ENCODE results near the gene FRMD8.
"Not testable (repeated sequence)": the region's sequence is repeated elsewhere in the genome, so short reads cannot be mapped to it uniquely, and the experiment has no call there.

The FRMD8 gene

DNA sequence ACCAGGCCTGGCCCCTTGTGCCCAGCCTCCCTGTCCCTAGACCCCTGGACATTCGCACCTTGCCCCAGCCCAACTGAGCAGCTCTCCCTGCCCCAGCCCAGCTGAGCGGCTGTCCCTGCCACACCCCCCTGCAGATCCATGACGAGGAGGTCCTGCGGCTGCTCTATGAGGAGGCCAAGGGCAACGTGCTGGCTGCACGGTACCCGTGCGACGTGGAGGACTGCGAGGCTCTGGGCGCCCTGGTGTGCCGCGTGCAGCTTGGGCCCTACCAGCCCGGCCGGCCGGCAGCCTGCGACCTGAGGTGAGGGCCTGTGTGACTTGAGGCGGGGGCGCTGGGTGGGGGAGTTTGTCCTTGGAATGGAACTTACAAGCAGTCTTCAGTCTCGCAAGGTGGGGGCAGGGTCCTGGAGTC is 7.7 kb downstream of the FRMD8 start:
- no peak for DNase-seq

DNA sequence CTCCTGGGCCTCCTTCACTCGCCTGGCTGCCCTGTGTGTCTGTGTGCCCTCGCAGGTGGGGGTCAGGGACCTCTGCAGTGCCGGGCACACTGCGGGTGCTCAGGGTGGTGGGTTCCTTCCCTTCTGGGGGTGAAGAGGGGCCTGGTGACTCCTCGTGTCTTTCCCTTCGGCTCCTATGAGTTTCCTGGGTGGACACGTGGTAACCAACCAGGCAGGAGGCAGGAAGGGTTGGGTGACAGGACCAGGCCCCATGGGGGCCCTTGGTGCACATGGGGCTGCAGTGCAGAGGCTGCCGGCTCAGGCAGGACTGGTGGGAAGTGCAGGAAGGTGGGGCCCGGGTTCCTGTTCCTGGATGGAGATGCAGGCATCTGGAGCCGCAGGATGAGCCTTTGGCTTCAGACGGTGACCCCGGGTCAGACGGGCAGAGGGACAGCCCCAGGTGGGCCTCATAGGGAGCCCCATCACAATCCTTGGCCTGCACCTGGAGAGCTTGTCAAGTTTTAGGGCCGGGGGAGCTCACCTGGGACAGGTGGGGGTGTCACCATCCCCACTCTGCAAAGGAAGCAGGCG is 9.6 kb downstream of the FRMD8 start:
- DNase-seq, result no peak

DNA sequence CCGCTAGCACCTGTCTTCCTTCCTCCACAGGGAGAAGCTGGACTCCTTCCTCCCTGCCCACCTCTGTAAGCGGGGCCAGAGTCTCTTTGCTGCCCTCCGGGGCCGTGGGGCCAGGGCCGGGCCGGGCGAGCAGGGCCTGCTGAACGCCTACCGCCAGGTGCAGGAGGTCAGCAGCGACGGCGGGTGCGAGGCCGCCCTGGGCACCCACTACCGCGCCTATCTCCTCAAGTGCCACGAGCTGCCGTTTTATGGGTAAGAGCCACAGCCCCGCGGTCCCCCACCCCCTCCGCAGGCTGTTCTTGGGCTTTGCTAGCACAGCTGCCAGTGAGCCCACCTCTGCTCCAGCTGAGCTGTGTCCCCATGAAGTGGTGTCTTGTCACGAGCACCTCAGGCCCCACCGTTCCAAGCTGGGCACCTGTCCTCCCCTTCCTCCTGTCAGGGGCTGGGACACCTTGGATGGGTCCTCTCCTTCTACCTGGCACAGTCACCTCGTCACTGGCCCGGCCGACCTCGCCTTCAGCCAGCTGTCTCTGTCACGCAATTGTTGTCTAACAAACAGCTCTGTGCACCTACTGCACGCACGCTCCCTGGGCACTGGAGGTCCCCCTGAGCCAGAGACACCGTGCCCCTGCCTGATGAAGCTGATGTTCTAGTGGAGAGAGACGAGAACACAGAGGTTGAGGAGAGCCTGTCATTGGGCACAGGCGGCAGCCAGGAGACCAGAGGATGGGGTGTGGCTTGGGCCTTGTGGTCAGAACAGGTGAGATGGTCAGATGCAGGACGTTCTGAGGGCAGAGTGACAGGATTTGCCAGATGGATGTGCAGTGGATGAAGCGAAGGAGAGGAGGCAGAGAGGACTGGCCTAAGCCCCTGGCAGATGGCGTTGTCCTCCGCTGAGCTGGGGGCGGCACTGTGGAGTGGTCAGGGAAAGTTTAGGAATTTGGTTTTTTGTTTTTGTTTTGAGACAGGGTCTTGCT is 10.6 kb downstream of the FRMD8 start:
- no peak for DNase-seq

DNA sequence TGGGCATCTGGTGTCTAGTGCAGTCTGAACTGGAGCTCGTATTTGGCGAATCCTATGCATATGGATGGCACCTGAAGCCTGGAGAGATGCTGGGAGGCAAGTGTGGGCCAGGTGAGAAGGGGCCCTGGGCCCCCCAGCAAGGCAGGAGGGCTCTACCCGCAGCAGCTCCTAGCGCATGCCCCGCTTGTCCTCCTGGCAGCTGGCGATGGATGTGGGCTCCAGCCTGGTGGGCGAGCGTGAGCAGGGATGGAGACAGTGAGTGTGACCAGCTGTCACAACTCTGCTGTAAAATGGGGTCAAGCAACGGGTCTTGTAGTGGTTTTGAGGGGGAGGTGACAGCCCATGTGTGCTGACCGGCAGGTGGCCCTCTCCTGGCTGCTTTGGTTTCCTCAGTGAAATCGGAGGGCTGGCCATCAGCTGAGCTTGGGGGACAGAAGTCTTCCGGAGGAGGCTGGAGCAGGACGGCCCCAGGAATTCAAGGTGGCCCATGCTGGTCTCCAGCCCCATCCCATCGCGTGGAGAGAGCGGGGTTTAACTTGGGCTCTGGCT is 12.0 kb downstream of the FRMD8 start:
- no peak for DNase-seq

DNA sequence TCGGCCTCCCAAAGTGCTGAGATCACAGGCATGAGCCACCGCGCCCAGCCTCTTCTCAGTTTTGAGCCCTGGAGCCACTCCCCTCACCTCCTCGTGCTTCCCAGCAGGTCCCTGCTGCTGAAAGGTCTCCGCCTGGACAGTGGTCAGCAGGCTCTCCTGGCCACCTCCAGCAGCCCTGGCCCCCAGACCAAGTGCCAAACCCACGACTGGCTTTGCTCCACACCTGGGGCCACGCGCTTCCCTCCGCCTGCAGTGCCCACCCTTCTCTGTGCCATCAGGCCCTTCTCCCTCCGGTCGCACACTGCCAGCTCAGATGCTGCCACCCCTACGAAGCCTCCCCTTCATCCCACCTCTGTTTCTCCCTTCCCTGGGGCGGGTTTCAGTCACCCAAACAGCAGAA is 12.8 kb downstream of the FRMD8 start:
- DNase-seq, result no peak

DNA sequence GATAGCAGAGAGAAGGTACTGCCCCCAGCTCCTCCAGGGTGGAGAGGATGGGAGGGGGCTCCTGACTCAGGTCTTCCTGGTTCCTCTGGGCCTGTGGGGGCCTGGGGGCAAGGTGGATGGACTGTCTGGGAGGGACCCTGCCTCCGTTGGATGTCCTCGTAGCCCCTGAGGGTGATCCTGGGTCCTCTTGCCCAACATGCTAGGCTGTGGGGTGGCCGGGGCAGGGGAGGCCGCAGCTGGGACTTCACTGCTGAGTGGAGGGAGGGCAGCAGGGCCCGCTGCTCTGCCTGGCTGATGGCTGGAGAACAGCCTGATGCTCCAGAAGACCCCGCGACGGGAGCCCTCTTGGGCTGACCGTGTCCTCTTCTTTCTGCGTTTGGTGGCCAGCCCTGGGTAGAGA is 13.4 kb downstream of the FRMD8 start:
- no peak for DNase-seq

DNA sequence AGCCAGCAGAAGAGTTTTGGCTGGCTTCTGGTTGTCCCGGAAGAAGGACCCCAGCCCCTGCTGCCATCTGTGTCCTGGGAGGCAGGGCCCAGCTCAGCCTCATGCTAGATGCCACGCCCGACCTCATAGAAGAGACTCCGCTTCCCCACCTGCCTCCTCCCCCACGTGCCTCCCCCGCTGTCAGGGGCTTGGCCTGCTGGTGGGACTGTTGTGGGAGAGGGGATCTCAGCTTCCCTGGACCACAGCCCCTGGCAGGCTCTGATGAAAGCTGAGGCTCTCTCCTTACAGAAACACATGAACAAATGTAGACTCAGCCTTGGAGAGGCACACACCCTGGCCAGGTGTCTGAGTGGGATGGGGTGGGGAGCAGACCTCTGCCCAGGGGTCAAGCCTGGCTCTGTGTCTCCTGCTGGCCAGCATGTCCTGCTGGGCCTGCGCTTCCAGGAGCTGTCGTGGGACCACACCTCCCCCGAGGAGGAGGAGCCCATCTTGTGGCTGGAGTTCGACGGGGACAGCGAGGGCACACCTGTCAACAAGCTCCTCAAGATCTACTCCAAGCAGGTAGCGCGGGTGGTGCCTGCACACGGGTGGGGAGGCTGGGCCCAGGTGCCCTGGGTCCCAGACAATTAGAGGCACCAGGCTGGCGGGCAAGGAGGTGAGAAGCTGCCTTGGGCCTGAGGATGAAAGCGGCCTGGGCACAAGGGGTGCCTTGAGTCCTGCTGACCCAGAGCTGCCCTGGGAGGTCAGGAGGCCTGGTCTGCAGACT is 14.1 kb downstream of the FRMD8 start:
- DNase-seq, result no peak

DNA sequence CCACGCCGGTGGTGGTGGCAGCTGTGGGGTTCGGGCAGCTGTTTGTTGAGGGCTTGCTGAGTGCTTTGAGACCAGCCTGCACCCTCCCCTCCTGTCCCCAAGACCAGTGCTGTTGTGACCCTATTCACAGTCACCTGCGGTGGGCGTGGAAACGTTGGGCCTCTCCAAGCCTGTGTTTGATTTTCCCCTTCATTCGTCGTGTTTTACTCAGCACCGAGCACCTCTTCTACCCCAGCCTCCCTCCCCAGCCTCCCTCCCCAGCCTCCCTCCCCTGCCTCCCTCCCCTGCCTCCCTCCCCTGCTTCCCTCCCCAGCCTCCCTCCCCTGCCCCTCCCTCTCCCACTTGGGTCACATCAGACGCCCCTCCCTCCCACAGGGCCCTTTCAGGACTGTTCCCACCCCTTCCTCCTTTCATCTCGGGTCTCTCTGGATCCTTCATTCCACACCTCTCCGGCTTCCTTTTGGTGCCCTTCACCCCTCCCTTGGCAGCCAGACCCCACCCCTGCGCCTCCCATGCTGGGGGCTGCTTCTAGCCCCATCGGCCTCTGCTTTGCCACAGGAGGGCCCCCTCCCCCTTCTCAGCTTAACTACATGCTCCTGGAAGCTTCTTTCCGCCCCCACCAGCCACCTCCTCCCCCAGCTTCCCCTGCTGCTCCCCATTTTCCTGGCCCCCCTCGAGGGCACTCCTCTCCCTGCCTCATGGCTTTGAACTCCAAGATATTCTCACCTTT is 14.8 kb downstream of the FRMD8 start:
- DNase-seq, result no peak

DNA sequence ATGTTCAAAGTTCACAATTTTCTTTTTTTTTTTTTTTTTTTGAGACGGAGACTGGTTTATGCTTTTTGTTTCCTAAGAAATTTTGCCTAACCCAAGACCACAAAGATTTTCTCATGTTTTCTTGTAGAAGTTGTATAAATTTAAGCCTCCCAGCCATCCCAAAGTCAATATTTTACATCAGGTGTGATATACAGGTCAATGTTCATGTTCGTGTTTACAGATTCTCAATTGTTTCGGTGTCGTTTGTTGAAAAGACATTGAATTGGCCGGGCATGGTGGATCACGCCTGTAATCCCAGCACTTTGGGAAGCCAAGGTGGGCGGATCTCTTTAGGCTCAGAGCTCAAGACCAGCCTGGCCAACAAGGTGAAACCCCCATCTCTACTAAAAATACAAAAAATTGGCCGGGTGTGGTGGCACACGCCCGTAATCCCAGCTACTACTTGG is 15.4 kb downstream of the FRMD8 start:
- DNase-seq, result no peak

DNA sequence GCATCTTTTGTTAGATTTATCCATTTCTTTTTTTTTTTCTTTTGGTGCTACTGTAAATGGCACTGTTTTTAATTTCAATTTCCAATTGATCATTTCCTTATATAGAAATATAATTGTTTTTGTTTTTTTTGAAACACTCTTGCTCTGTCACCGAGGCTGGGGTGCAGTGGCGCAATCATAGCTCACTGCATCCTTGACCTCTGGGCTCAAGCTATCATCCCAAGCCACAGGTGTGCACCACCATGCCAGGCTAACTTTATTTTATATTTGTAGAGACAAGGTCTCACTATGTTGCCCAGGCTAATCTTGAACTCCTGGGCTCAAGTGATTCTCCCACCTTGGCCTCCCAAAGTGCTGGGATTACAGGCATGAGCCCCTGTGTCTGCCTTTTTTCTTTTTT is 16.4 kb downstream of the FRMD8 start:
- no peak for DNase-seq

DNA sequence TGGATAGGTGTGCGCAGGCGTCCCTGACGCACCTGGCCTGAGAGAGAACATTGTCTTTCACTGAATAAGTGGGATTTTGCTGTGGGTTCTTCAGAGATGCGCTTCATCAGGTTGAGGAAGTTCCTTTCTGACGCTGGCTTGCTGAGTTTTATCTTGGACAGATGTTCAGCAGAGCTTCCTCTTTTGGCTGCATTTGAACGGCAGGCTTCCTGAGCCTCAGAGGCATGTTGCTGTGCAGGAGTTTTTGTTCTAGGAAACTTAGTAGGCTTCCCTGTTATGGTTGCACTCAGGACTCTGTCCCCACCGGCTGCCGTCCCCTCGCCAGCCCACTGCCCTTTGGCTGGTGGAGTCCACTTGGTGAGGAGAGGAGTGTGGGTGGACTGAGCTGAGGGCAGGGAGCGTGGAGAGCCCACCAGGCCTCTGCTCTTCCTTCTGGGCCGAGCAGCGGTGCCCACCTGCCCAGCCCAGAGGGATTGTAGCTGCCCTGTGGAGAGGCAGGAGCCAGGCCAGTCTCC is 17.2 kb downstream of the FRMD8 start:
- no peak for DNase-seq

DNA sequence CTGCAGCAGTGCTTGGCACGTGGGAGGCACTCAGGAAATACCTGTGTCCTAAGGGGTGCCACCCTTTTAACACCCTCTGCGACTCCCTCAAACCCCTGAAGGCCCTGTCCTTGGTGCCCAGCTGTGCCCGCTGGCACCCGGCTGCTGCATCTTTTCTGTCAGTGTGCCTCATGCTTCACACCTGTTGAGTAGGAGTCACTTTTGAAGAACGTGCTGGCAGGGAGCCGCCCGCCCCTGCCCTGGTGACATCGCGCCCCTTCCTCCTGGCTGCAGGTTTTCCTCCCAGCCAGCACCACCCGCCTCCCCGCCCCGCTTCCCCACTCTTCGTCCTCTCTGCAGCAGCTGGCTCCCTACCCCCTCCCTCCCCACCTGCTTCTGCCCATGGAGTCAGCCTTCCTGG is 17.8 kb downstream of the FRMD8 start:
- no peak for DNase-seq

DNA sequence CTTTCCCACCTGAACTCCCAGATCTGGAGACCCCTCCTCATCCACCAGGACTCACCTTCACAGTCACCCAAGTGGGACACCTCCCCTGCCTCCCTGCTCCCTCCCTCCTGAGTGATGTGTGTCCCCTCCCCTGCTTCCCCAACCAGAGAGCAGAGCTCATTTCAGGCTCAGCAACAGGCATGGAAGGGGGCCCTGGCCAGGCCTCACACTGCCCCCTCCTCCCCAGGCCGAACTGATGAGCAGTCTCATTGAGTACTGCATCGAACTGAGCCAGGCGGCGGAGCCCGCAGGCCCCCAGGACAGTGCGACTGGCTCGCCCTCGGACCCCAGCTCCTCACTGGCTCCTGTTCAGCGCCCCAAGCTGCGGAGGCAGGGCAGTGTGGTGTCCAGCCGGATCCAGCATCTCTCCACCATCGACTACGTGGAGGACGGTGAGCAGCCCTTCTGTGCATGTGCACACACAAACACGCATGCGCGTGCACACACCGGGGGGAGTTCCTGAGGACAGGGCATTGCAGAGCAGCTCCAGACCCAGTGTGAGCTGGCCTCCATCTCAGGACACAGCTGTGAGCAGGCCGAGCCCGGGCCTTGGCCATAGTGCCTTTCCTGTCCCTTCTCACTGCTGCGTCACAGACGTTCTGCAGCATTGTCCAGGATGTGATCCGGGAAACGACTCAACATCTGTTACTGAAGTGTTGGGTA is 18.4 kb downstream of the FRMD8 start:
- DNase-seq, result no peak

DNA sequence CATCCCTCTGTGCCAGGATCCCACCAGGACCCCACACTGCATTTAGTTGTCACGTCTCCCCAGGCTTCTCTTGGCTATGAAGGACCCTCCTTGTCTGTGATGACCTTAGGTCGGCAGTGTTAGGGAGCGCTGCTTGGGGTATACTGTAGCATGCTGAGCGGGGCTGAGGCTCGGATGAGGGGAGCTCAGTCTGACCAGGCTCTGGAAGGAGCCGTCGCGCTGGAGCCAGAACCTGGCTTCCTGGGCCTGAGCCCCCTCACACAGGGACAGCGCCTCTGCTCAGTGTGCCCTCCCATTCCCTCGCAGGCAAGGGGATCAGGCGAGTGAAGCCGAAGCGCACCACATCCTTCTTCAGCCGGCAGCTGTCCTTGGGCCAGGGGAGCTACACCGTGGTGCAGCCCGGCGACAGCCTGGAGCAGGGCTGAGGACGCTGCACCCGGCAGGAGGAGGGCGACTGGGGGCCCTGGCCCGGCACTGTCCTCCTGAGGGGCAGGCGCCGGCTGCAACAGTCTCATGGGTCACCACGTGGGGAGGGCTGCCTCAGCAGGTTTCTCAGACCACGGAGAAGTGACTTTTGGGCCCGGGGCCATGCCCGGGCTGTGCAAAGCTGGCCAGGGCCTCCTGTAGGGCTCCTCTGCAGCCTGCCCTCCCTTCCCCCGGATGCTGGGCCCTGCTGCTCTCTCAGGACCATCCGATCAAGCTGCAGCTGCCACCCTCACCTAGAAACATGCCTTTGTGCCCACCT is 24.7 kb downstream of the FRMD8 start:
- DNase-seq, result no peak

DNA sequence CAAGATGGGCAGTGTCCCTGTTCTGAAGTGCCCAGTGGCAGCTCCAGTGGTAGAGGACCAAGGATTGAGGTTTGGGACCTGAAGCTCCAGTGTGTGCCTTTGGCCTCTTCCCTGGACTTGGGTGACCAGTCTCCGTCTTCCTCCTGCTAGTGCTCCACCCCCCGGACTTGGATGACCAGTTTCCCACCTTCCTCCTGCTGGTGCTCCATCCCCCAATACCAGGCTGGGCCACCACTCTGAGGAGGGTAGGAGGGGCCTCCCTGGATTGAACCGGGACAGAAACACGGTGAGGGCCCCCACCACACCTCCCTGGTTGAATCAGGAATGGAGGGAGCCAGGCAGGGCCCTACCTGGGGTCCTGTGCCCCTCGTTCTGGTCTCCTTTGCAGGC is 25.2 kb downstream of the FRMD8 start:
- no peak for DNase-seq

DNA sequence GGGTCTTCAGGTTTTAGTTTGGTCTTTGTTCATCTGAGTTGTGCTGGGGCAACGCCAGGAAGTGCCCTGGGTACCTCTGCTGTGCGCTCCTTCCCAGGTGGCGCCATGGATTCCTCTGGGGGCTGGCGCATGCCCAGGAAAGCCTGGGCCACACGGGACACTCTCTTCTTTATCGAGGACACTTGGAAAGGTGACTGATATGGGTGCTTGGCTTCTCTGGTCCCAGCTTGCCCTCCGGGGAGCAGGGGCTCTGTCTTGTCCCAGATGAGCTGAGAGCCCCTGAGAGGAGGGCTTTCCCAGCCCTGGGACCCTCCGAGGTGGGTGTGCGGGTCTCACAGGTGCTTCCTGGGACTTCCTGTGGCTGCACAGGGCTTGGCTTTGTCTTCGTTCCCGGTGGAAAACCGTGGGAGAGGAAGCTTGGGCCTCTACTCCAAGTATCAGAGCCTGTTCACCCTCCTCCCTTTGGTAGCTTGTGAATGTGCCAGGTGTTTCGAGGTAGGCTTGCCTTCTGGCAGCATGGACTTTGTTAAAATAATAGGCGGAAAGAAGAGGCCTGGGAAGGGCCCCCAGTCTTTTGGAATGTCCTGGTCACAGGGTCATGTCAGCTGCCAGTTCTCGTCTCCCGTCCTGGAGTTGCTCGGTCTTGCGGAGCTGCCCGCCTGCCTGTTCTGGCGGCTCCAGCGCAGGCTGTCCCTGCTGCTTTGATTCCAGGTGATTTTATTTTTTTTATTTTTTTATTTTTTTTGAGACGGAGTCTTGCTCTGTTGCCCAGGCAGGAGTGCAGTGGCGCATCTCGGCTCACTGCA is 26.0 kb downstream of the FRMD8 start:
- DNase-seq, result no peak

DNA sequence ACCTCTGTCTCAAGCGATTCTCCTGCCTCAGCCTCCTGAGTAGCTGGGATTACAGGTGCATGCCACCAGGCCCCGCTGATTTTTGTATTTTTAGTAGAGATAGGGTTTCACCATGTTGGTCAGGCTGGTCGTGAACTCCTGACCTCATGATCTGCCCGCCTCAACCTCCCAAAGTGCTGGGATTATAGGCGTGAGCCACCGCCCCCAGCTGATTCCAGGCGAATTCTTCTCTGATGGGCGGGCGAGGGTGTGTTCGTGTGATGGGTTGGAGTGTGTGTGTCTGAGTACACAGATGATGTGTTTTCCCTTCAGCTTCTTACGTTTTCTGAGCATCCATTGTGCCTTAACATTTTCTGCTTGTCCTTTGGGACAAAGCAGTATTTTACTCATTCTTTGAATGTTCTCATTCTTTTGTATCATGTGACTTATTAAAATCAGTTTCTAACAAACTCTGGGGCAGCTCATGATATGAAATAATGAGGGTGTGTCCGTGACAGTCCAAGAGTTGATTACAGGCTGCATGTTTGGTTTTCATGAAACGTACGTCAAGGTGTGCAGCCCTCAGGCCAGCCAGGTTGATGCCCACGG is 26.7 kb downstream of the FRMD8 start:
- not testable (repeated sequence) for DNase-seq

DNA sequence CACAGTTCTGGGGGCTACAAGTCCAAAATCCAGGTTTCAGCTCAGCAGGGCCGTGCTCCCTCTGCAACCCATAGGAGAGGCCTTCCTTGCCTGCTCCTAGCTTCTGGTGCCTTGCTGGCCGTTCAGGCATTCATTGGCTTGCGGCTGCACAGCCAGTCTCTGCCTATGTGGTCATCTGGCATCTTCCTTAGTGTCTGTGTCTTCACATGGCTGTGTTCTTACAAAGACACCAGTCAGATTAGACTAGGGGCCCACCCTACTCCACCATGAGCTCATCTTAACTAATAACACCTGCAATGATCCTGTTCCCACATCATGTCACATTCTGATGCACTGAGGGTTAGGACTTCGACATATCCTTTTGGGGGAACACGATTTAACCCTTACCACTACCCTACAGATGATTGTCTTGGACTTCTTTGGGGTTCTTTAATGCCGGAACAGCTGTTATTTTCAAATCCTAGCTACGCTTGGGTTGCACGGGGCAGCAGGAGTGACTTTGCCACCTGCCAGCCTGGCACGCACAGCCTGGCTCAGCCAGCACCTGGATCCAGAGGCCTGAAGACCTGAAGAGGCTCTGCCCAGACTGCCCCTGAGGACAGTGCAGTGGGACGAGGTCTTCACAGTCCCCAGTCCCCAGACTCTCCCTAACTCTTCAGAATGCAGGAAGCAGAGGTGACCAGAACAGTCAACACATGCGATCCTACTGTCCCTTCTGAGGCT is 28.5 kb downstream of the FRMD8 start:
- no peak for DNase-seq

Measured in NCI-H2029 (cell line).